GM23338 (cell line): ENCODE measurements around the gene PLEKHB1. TPM values are rescaled to one million over a fixed set of nuclear protein-coding genes. Genes with fewer than 3 reads are reported as not detected.

ENCODE experiments used
- ATAC-seq: fragments of 200-7000 bp; cut with Tn5 transposase; 3 replicates; pipeline ENCODE4 v1.9.1; 2020
- DNase-seq: peaks from one replicate; pipeline ENCODE4 v3.0.0-alpha.2; 2015; ENCODE audit warnings: low spot score
- H2AFZ ChIP-seq: fragments of 200-600 bp; sonication (generic); 2 replicates; pipeline ENCODE4 v1.8.0; 2016; ENCODE audit warnings: antibody characterized with exemption, mild to moderate bottlenecking, moderate library complexity
- H3F3A ChIP-seq: fragments of 200-600 bp; sonication (generic); replicated peaks from 2 replicates; pipeline ENCODE4 v1.8.0; 2017; ENCODE audit warnings: antibody characterized with exemption, mixed run types, low read depth
- H3K27ac ChIP-seq: fragments of 200-600 bp; sonication (generic); 2 replicates; pipeline ENCODE4 v1.6.1; 2016; ENCODE audit warnings: low read depth
- H3K27me3 ChIP-seq: fragments of 200-600 bp; sonication (generic); 2 replicates; pipeline ENCODE4 v1.8.0; 2016; ENCODE audit warnings: mild to moderate bottlenecking, mixed run types, moderate library complexity; ENCODE audit not compliant: insufficient read depth
- H3K36me3 ChIP-seq: fragments of 200-600 bp; sonication (generic); 2 replicates; pipeline ENCODE4 v1.8.0; 2016; ENCODE audit warnings: mild to moderate bottlenecking; ENCODE audit not compliant: insufficient read depth
- H3K4me1 ChIP-seq: fragments of 200-600 bp; sonication (generic); 2 replicates; pipeline ENCODE4 v1.8.0; 2016; ENCODE audit warnings: mild to moderate bottlenecking, moderate library complexity; ENCODE audit not compliant: insufficient read depth
- H3K4me2 ChIP-seq: fragments of 200-600 bp; sonication (generic); 2 replicates; pipeline ENCODE4 v1.7.1; 2017; ENCODE audit warnings: mixed run types
- H3K4me3 ChIP-seq: fragments of 200-600 bp; sonication (generic); 2 replicates; pipeline ENCODE4 v1.6.1; 2016; ENCODE audit warnings: mixed run types
- H3K79me2 ChIP-seq: fragments of 200-600 bp; sonication (generic); replicated peaks from 2 replicates; pipeline ENCODE4 v1.8.0; 2017; ENCODE audit warnings: mild to moderate bottlenecking; ENCODE audit not compliant: insufficient read depth
- H3K9me2 ChIP-seq: fragments of 200-600 bp; sonication (generic); 2 replicates; pipeline ENCODE4 v1.8.0; 2017; ENCODE audit not compliant: insufficient read depth
- H4K20me1 ChIP-seq: fragments of 200-600 bp; sonication (generic); replicated peaks from 2 replicates; pipeline ENCODE4 v1.8.0; 2017; ENCODE audit warnings: mild to moderate bottlenecking; ENCODE audit not compliant: insufficient read depth
- H3K27ac Mint-ChIP-seq: 2 replicates; pipeline ENCODE4 v1.8.0; 2020; ENCODE audit warnings: inconsistent platforms, mild to moderate bottlenecking, moderate library complexity, mixed read lengths
- H3K27me3 Mint-ChIP-seq: 3 replicates; pipeline ENCODE4 v1.8.0; 2022; ENCODE audit warnings: low read depth, mild to moderate bottlenecking, moderate library complexity, mixed read lengths, inconsistent platforms; ENCODE audit not compliant: insufficient read depth, poor library complexity
- H3K36me3 Mint-ChIP-seq: 3 replicates; pipeline ENCODE4 v1.8.0; 2021; ENCODE audit warnings: low read depth, mild to moderate bottlenecking, inconsistent platforms, moderate library complexity, mixed read lengths
- H3K4me1 Mint-ChIP-seq: 3 replicates; pipeline ENCODE4 v1.8.0; 2020; ENCODE audit warnings: mild to moderate bottlenecking, inconsistent platforms, mixed read lengths
- H3K4me3 Mint-ChIP-seq: 3 replicates; pipeline ENCODE4 v1.8.0; 2021; ENCODE audit warnings: moderate library complexity, mild to moderate bottlenecking, inconsistent platforms, mixed read lengths
- H3K9me3 Mint-ChIP-seq: 3 replicates; pipeline ENCODE4 v1.8.0; 2020; ENCODE audit warnings: moderate library complexity, mild to moderate bottlenecking, inconsistent platforms, mixed read lengths
- CREB1 ChIP-seq: fragments of 250-450 bp; sonication (Bioruptor Pico); IDR thresholded peaks from 2 replicates; pipeline ENCODE4 v1.5.0; 2020; ENCODE audit warnings: low read depth, mild to moderate bottlenecking, moderate library complexity
- CTCF ChIP-seq, 2 experiments: fragments of 200-600 bp in 1 of 2; sonication (generic) in 1 of 2; conservative IDR thresholded peaks; 2 replicates each; pipeline versions ENCODE4 v1.5.1 to v1.6.1; 2016 to 2017; ENCODE audit warnings: antibody characterized with exemption in 2 of 2, low read depth in 2 of 2, mild to moderate bottlenecking in 2 of 2, moderate library complexity in 1 of 2
- EZH2 ChIP-seq: fragments of 200-600 bp; sonication (generic); IDR thresholded peaks from one replicate; pipeline ENCODE4 v1.8.0; 2017; ENCODE audit warnings: antibody characterized with exemption, mild to moderate bottlenecking, low read depth; ENCODE audit not compliant: unreplicated experiment
- EZH2phosphoT487 ChIP-seq: fragments of 200-600 bp; sonication (generic); IDR thresholded peaks from one replicate; pipeline ENCODE4 v1.8.1; 2018; ENCODE audit warnings: antibody characterized with exemption; ENCODE audit not compliant: unreplicated experiment
- JUNB ChIP-seq: IDR thresholded peaks from one replicate; pipeline ENCODE4 v1.6.1; 2016; ENCODE audit warnings: antibody characterized with exemption; ENCODE audit not compliant: unreplicated experiment
- NANOG ChIP-seq: IDR thresholded peaks from 2 replicates; pipeline ENCODE4 v1.6.1; 2016; ENCODE audit warnings: antibody characterized with exemption, borderline replicate concordance
- POLR2AphosphoS5 ChIP-seq: IDR thresholded peaks from 2 replicates; pipeline ENCODE4 v1.6.1; 2016; ENCODE audit warnings: antibody characterized with exemption, low read depth
- STAT1 ChIP-seq: IDR thresholded peaks from one replicate; pipeline ENCODE4 v1.6.1; 2016; ENCODE audit warnings: antibody characterized with exemption; ENCODE audit not compliant: unreplicated experiment
- ZNF114 ChIP-seq: fragments of 250-450 bp; sonication (Bioruptor Pico); IDR thresholded peaks from 2 replicates; pipeline ENCODE4 v1.5.0; 2020; ENCODE audit warnings: mild to moderate bottlenecking, moderate library complexity
- ZNF331 ChIP-seq: fragments of 250-450 bp; sonication (Bioruptor Pico); IDR thresholded peaks from 2 replicates; pipeline ENCODE4 v1.5.0; 2020; ENCODE audit warnings: low read depth, mild to moderate bottlenecking, moderate library complexity
- ZNF462 ChIP-seq: fragments of 250-450 bp; sonication (Bioruptor Pico); IDR thresholded peaks from 2 replicates; pipeline ENCODE4 v1.5.0; 2020; ENCODE audit warnings: mild to moderate bottlenecking, moderate library complexity
- polyA plus RNA-seq: library from polyadenylated mRNA; unstranded; fragments of >200 nt; fragmentation: Nextera tagmentation; extraction: Ambion mirVana; gene quantifications from 2 replicates; pipeline ENCODE4 v1.2.1, GENCODE V29; 2016
- total RNA-seq: library from RNA; depleted of rRNA; stranded (reverse); fragments of >200 nt; shearing (Covaris generic); gene quantifications from 2 replicates; pipeline ENCODE4 v1.2.3, GENCODE V29; 2014
- TF ChIP-seq, protein P1 (sequence below): IDR thresholded peaks from 2 replicates; pipeline ENCODE4 v1.6.1; 2016; ENCODE audit warnings: antibody characterized with exemption
- TF ChIP-seq, protein P2 (sequence below): IDR thresholded peaks from one replicate; pipeline ENCODE4 v1.6.1; 2018; ENCODE audit warnings: antibody characterized with exemption; ENCODE audit not compliant: unreplicated experiment

Gene PLEKHB1
- total and polyA plus RNA-seq, 2 experiments from 2014 or later, result 20.1 to 20.8 TPM

DNA sequence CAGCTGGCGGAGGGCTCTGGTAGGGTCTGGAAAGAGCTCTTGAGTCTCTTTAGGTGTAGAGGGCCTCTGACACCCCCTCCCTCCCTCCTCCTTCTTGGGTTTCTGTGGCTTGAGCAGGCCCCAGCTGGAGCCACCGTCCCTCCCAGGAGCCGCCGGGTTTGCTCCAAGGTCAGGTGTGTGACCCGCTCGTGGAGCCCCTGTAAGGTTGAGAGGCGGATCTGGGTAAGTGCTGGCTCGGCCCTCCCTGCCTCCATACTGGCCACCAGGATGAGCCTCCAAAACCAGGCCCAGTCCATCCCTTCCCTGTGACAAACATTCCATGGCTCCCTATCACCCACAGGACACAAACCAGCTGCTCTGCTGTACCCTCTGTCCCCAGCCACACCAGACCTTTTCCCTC lies 9.3 kb downstream of the PLEKHB1 start:
- no peak overlapping the region for H3K4me3 ChIP-seq
- no peaks in the 10 kb centered on the region for H3K36me3 ChIP-seq
- no peak for ATAC-seq
- peaks cover 13% of the 10 kb centered on the region for H3K27me3 Mint-ChIP-seq
- H3K79me2 ChIP-seq, result no peaks in the 10 kb centered on the region
- H3K4me1 ChIP-seq, result peaks cover 4% of the 10 kb centered on the region; the same call in 1 of the 2 replicates
- H3K9me3 Mint-ChIP-seq, result no peaks in the 10 kb centered on the region
- peaks cover 18% of the 10 kb centered on the region for H3K27me3 ChIP-seq
- no peak overlapping the region for H3K4me3 Mint-ChIP-seq
- H3K27ac ChIP-seq, result no peak overlapping the region
- H3K9me2 ChIP-seq, result no peaks in the 10 kb centered on the region
- H3K4me2 ChIP-seq, result no peak overlapping the region
- no peaks in the 10 kb centered on the region; the same call in none of the 2 replicates for H4K20me1 ChIP-seq
- TF ChIP-seq ZNF331 (CRISPR knock-in tag), result no peak
- TF ChIP-seq POLR2AphosphoS5, result no peak
- no peak for TF ChIP-seq NANOG
- TF ChIP-seq EZH2phosphoT487, result no peak
- no peak for TF ChIP-seq JUNB
- no peak for TF ChIP-seq CREB1
- TF ChIP-seq, protein P1, sequence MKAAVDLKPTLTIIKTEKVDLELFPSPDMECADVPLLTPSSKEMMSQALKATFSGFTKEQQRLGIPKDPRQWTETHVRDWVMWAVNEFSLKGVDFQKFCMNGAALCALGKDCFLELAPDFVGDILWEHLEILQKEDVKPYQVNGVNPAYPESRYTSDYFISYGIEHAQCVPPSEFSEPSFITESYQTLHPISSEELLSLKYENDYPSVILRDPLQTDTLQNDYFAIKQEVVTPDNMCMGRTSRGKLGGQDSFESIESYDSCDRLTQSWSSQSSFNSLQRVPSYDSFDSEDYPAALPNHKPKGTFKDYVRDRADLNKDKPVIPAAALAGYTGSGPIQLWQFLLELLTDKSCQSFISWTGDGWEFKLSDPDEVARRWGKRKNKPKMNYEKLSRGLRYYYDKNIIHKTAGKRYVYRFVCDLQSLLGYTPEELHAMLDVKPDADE, result no peak
- TF ChIP-seq CTCF (conservative IDR thresholded peaks at IDR 0.05; ENCODE audit: low read depth in 2 of 2), result no peak
- TF ChIP-seq, protein P2, sequence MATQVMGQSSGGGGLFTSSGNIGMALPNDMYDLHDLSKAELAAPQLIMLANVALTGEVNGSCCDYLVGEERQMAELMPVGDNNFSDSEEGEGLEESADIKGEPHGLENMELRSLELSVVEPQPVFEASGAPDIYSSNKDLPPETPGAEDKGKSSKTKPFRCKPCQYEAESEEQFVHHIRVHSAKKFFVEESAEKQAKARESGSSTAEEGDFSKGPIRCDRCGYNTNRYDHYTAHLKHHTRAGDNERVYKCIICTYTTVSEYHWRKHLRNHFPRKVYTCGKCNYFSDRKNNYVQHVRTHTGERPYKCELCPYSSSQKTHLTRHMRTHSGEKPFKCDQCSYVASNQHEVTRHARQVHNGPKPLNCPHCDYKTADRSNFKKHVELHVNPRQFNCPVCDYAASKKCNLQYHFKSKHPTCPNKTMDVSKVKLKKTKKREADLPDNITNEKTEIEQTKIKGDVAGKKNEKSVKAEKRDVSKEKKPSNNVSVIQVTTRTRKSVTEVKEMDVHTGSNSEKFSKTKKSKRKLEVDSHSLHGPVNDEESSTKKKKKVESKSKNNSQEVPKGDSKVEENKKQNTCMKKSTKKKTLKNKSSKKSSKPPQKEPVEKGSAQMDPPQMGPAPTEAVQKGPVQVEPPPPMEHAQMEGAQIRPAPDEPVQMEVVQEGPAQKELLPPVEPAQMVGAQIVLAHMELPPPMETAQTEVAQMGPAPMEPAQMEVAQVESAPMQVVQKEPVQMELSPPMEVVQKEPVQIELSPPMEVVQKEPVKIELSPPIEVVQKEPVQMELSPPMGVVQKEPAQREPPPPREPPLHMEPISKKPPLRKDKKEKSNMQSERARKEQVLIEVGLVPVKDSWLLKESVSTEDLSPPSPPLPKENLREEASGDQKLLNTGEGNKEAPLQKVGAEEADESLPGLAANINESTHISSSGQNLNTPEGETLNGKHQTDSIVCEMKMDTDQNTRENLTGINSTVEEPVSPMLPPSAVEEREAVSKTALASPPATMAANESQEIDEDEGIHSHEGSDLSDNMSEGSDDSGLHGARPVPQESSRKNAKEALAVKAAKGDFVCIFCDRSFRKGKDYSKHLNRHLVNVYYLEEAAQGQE, result no peak
- no peak for TF ChIP-seq STAT1
- no peak for TF ChIP-seq EZH2
- no peak for TF ChIP-seq ZNF462 (CRISPR knock-in tag)
- TF ChIP-seq ZNF114 (CRISPR knock-in tag), result no peak
- H3F3A ChIP-seq, result no peaks in the 10 kb centered on the region
- no peak overlapping the region for H3K27ac Mint-ChIP-seq
- H3K36me3 Mint-ChIP-seq, result no peaks in the 10 kb centered on the region
- DNase-seq, result no peak
- no peak overlapping the region for H2AFZ ChIP-seq
- peaks cover 13% of the 10 kb centered on the region for H3K4me1 Mint-ChIP-seq
